ENCODE measurements around the gene BANF1. TPM values are rescaled to one million over a fixed set of nuclear protein-coding genes. Genes with fewer than 3 reads are reported as not detected.

The BANF1 gene
- 100 to 1,000 TPM; 196 to 224 (median 212) TPM for total RNA-seq
- polyA plus RNA-seq: 100 to 1,000 TPM; 234 to 381 TPM
- long read RNA-seq, donor 1, transcript BANF1-208 (3 exons, 1,135 nt): minor isoform, 6 of 54 reads
- long read RNA-seq, donor 1, transcript BANF1-201 (3 exons, 1,155 nt): major isoform, 42 of 54 reads
- long read RNA-seq, donor 1, partial matches to known transcripts: 1 of 54 reads
- long read RNA-seq, donor 1, other reads (novel, unspliced or antisense): 3 of 54 reads
- long read RNA-seq, donor 2, transcript BANF1-202 (3 exons, 946 nt): minor isoform, 5 of 60 reads
- long read RNA-seq, donor 2, transcript BANF1-201 (3 exons, 1,155 nt): major isoform, 46 of 60 reads
- long read RNA-seq, donor 2, partial matches to known transcripts: 7 of 60 reads
- long read RNA-seq, donor 2, other reads (novel, unspliced or antisense): 1 of 60 reads
- long read RNA-seq, donor 3, transcript BANF1-201 (3 exons, 1,155 nt): major isoform, 12 of 14 reads
- long read RNA-seq, donor 3, partial matches to known transcripts: 0 of 14 reads
- long read RNA-seq, donor 3, other reads (novel, unspliced or antisense): 0 of 14 reads

GRCh38 chr11:66001942-66002647, at the start of gene BANF1, which contains the start of gene EIF1AD:
Gene BANF1, plus strand, starts transcription at chr11:66002503. Its CDS starts 748 bp downstream, at chr11:66003251.
Gene EIF1AD, minus strand, starts transcription at chr11:66002157. Its CDS starts 1,768 bp downstream, at chr11:66000389.
- peaks cover 0 to 69% (median 39%) of the 10 kb centered on the region in 9 donors for H3K36me3 ChIP-seq
- peak within 1 kb of the TSS; percentile 84 to 98 (median 95) for H3K27ac ChIP-seq
- intact Hi-C loops (cut with DNase I): loop anchor here in 3 of 10 donors (2.0 to 5.0 kb wide), 2 partner anchors 40 to 51 kb away; partner anchors contain the start of genes SART1 (in 3 of the 3) and SF3B2 (in 1 of the 3)
- no peaks in the 10 kb centered on the region for H3K9me3 ChIP-seq
- peaks cover 10 to 41% (median 24%) of the 10 kb centered on the region in 9 donors for H3K4me1 ChIP-seq
- peak within 1 kb of the TSS; percentile 73 to 99 (median 92) for H3K4me3 ChIP-seq
- WGBS, 2 donors: 0 to 1% methylated on average over 54 to 55 of the region's 55 CpGs
- no peaks in the 10 kb centered on the region for H3K27me3 ChIP-seq
- ATAC-seq: peak; percentile 89 to 96 (median 94)
- peak; percentile 86 to 97 for DNase-seq
- TF ChIP-seq CTCF (IDR thresholded peaks at IDR 0.05): peak in 1 of 9 donors; percentile 13

GRCh38 chr11:65953471-65953870, 48.8 kb upstream of the BANF1 start:
- Histone ChIP-seq H3K4me1 (peaks cover 0 to 5% (median 0%) of the 10 kb centered on the region in 9 donors), H3K36me3 (no peaks in the 10 kb centered on the region), H3K27me3 (peaks cover 0 to 18% (median 8%) of the 10 kb centered on the region in 7 donors), H3K4me3 (no peak overlapping the region), H3K9me3 (no peaks in the 10 kb centered on the region), H3K27ac (no peak overlapping the region)
- no peak for DNase-seq
- ATAC-seq: no peak
- 81 to 84% methylated on average over 19 to 20 of the region's 20 CpGs for WGBS, 2 donors
- no peak for TF ChIP-seq CTCF (IDR thresholded peaks at IDR 0.05)
- intact Hi-C loops (cut with DNase I): no loop called here

GRCh38 chr11:65954771-65955170, 47.5 kb upstream of the BANF1 start:
- H3K9me3 ChIP-seq: no peaks in the 10 kb centered on the region
- no peak overlapping the region for H3K4me3 ChIP-seq
- peaks cover 0 to 5% (median 0%) of the 10 kb centered on the region in 9 donors for H3K4me1 ChIP-seq
- DNase-seq: no peak
- H3K27ac ChIP-seq: no peak overlapping the region
- peaks cover 0 to 18% (median 8%) of the 10 kb centered on the region in 7 donors for H3K27me3 ChIP-seq
- H3K36me3 ChIP-seq: no peaks in the 10 kb centered on the region
- no peak for TF ChIP-seq CTCF (IDR thresholded peaks at IDR 0.05)
- no peak for ATAC-seq
- 72 to 78% methylated on average over 8 of the region's 8 CpGs for WGBS, 2 donors
- intact Hi-C loops (cut with DNase I): no loop called here

- Histone ChIP-seq H3K4me3 (no peak overlapping the region), H3K9me3 (no peaks in the 10 kb centered on the region), H3K27me3 (peaks cover 0 to 18% (median 8%) of the 10 kb centered on the region in 7 donors), H3K4me1 (peaks cover 3 to 24% (median 17%) of the 10 kb centered on the region in 9 donors), H3K36me3 (peaks cover 0 to under 1% (median 0%) of the 10 kb centered on the region in 9 donors), H3K27ac (no peak overlapping the region)
- intact Hi-C loops (cut with DNase I): no loop called here
- ATAC-seq: no peak
- no peak for DNase-seq
- 55 to 65% methylated on average over 4 of the region's 4 CpGs for WGBS, 2 donors
- no peak for TF ChIP-seq CTCF (IDR thresholded peaks at IDR 0.05)
Observed at GRCh38 chr11:65958291-65958690, 44.0 kb upstream of the BANF1 start.

All from heart right ventricle (tissue), 16 donors.